GM23248 (cell line): ENCODE results near the gene TAF10.

Source experiments
- EZH2 ChIP-seq: fragments of 200-600 bp; sonication (generic); IDR thresholded peaks from 2 replicates; pipeline ENCODE4 v1.6.1; 2018; ENCODE audit warnings: antibody characterized with exemption, mild to moderate bottlenecking; ENCODE audit not compliant: insufficient read depth, poor library complexity, severe bottlenecking
- EZH2phosphoT487 ChIP-seq: fragments of 200-600 bp; sonication (generic); IDR thresholded peaks from 2 replicates; pipeline ENCODE4 v1.6.1; 2018; ENCODE audit warnings: antibody characterized with exemption, moderate library complexity, mild to moderate bottlenecking, low read depth; ENCODE audit not compliant: insufficient read depth

DNA sequence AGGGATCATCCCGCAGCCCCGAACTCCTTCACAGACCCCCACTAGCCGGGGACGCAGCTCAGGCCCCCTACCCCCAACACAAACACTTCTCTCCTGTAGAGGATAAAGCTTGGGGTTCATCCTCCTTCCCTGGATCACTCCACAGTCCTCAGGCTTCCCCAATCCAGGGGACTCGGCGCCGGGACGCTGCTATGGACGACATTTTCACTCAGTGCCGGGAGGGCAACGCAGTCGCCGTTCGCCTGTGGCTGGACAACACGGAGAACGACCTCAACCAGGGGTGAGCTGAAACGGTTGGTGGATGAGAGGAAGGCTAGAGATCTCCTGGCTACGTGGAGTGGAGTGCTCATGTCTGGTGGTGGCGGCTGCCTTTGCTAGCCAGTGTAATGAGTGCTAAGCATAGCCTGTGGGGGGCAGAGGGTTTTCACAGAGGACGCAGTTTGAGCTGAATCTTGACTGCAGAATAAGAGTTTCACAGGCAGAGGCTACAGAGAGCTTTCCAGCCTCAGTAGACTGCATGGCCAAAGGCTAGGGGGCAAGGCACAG is 7.9 kb downstream of the TAF10 start:
- TF ChIP-seq EZH2 (no peak), EZH2phosphoT487 (no peak)
